HepG2 (cell line): ENCODE data around the gene RSRC2.

Experiments
- BHLHE40 ChIP-seq: IDR thresholded peaks from 2 replicates; pipeline ENCODE4 v1.6.1; 2011; ENCODE audit warnings: low read length, improper control_type of control experiment
- CTCF ChIP-seq: sonication (generic); formaldehyde crosslinking; IDR thresholded peaks from 2 replicates; pipeline ENCODE4 v1.5.0; 2020; ENCODE audit warnings: mild to moderate bottlenecking, missing genetic modification reagents, moderate library complexity
- POLR2AphosphoS5 ChIP-seq: IDR thresholded peaks from 2 replicates; pipeline ENCODE4 v1.6.1; 2012; ENCODE audit warnings: low read depth, low read length
- ZBTB37 ChIP-seq: sonication (generic); formaldehyde crosslinking; IDR thresholded peaks from 2 replicates; pipeline ENCODE4 v1.4.0; 2020; ENCODE audit warnings: mild to moderate bottlenecking, missing genetic modification reagents
- ZBTB39 ChIP-seq: sonication (generic); formaldehyde crosslinking; IDR thresholded peaks from 2 replicates; pipeline ENCODE4 v1.5.0; 2020; ENCODE audit warnings: missing genetic modification reagents

GRCh38 chr12:122458105-122459035 lies 68.4 kb downstream of the RSRC2 start:
- TF ChIP-seq ZBTB39 (CRISPR knock-in tag) = no peak
- no peak for TF ChIP-seq CTCF
- TF ChIP-seq BHLHE40 = 0 out of 2 replicates have a peak, but pooled peaks have one; percentile 21
- TF ChIP-seq POLR2AphosphoS5 = no peak
- no peak for TF ChIP-seq ZBTB37 (CRISPR knock-in tag)
